ENCODE results near the gene SLC8A2.
"Not testable (repeated sequence)": the region's sequence is repeated elsewhere in the genome, so short reads cannot be mapped to it uniquely, and the experiment has no call there.

Gene SLC8A2

GRCh38 chr19:47411696-47412095 is 60.0 kb downstream of the SLC8A2 start:
- DNase-seq (ENCODE audit: low read depth in 2 of 2) = not testable (repeated sequence)

GRCh38 chr19:47411101-47411500 is 60.6 kb downstream of the SLC8A2 start:
- no peak for DNase-seq (ENCODE audit: low read depth in 2 of 2)

- no peak for DNase-seq (ENCODE audit: low read depth in 2 of 2)
Measured at GRCh38 chr19:47408156-47408938, 63.3 kb downstream of the SLC8A2 start.

- no peak for DNase-seq (ENCODE audit: low read depth in 2 of 2)
Measured at GRCh38 chr19:47407417-47407774, 64.3 kb downstream of the SLC8A2 start.

- DNase-seq (ENCODE audit: low read depth in 2 of 2) = no peak
Measured at GRCh38 chr19:47406711-47407416, 64.8 kb downstream of the SLC8A2 start.

GRCh38 chr19:47405854-47406417 is 65.8 kb downstream of the SLC8A2 start:
- no peak for DNase-seq (ENCODE audit: low read depth in 2 of 2)

GRCh38 chr19:47405197-47405550 is 66.5 kb downstream of the SLC8A2 start:
- DNase-seq (ENCODE audit: low read depth in 2 of 2) = no peak

GRCh38 chr19:47404334-47405196 is 67.1 kb downstream of the SLC8A2 start:
- no peak for DNase-seq (ENCODE audit: low read depth in 2 of 2)

GRCh38 chr19:47402504-47402903 is 69.2 kb downstream of the SLC8A2 start:
- no peak for DNase-seq (ENCODE audit: low read depth in 2 of 2)

GRCh38 chr19:47398707-47399597 is 72.7 kb downstream of the SLC8A2 start:
- DNase-seq (ENCODE audit: low read depth in 2 of 2) = no peak

GRCh38 chr19:47391510-47392223 is 80.0 kb downstream of the SLC8A2 start:
- peak; percentile 69 to 75 for DNase-seq (ENCODE audit: low read depth in 2 of 2)

- no peak for DNase-seq (ENCODE audit: low read depth in 2 of 2)
Measured at GRCh38 chr19:47390533-47391488, 80.9 kb downstream of the SLC8A2 start.

GRCh38 chr19:47389150-47389556 is 82.5 kb downstream of the SLC8A2 start:
- no peak for DNase-seq (ENCODE audit: low read depth in 2 of 2)

- not testable (repeated sequence) for DNase-seq (ENCODE audit: low read depth in 2 of 2)
Measured at GRCh38 chr19:47388721-47389120, 83.0 kb downstream of the SLC8A2 start.

GRCh38 chr19:47387623-47388022 is 84.1 kb downstream of the SLC8A2 start:
- not testable (repeated sequence) for DNase-seq (ENCODE audit: low read depth in 2 of 2)

GRCh38 chr19:47386582-47386981 is 85.1 kb downstream of the SLC8A2 start:
- not testable (repeated sequence) for DNase-seq (ENCODE audit: low read depth in 2 of 2)

- DNase-seq (ENCODE audit: low read depth in 2 of 2) = not testable (repeated sequence)
Measured at GRCh38 chr19:47384533-47384932, 87.2 kb downstream of the SLC8A2 start.

GRCh38 chr19:47383890-47384289 is 87.8 kb downstream of the SLC8A2 start:
- not testable (repeated sequence) for DNase-seq (ENCODE audit: low read depth in 2 of 2)

- DNase-seq (ENCODE audit: low read depth in 2 of 2) = no peak
Measured at GRCh38 chr19:47381653-47382279, 89.9 kb downstream of the SLC8A2 start.
